Measurements from ENCODE around the gene C2CD2. TPM values are rescaled to one million over a fixed set of nuclear protein-coding genes. Genes with fewer than 3 reads are reported as not detected.

The C2CD2 gene
- total RNA-seq, 1 donor from 2014 or later = 23.8 TPM

GRCh38 chr21:41924368-41924754, 29.5 kb downstream of the C2CD2 start:
- TF ChIP-seq CTCF (IDR thresholded peaks at IDR 0.05) = no peak
- no peaks in the 10 kb centered on the region for H3K27me3 ChIP-seq (ENCODE audit: low read depth)
- DNase-seq = no peak
- no peaks in the 10 kb centered on the region for H3K36me3 ChIP-seq
- H3K9me3 ChIP-seq = no peaks in the 10 kb centered on the region
- ATAC-seq = no peak
- intact Hi-C loops (cut with DNase I) = no loop called here
- H3K4me1 ChIP-seq = peaks cover 55% of the 10 kb centered on the region
- H3K4me3 ChIP-seq = peak overlapping the region; percentile 8
- H3K27ac ChIP-seq = peak overlapping the region; percentile 77

- no peak for ATAC-seq
- DNase-seq = no peak
- H3K27ac ChIP-seq = peak overlapping the region; percentile 77
- no peak for TF ChIP-seq CTCF (IDR thresholded peaks at IDR 0.05)
- H3K36me3 ChIP-seq = no peaks in the 10 kb centered on the region
- peaks cover 50% of the 10 kb centered on the region for H3K4me1 ChIP-seq
- no peaks in the 10 kb centered on the region for H3K27me3 ChIP-seq (ENCODE audit: low read depth)
- H3K9me3 ChIP-seq = no peaks in the 10 kb centered on the region
- peak overlapping the region; percentile 8 for H3K4me3 ChIP-seq
- intact Hi-C loops (cut with DNase I) = no loop called here
These were observed 30.0 kb downstream of the C2CD2 start for GRCh38 chr21:41923631-41924367.

DNA sequence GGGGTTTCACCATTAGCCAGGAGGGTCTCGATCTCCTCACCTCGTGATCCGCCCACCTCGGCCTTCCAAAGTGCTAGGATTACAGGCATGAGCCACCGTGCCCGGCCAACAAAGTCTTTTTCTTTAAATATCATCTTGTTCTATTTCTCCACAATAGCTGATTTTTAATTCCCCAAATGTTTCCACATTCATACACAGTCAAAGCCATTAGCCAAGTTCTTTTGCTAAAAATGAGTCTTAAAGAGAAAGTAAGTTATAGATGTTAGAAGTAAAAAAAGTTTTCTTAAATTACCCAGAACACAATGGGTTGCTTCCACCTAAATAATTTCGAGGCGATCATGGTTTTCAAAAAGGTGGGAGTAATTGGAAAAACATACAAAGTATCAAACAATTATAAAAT, 30.6 kb downstream of the C2CD2 start:
- Histone ChIP-seq H3K4me1 (peaks cover 44% of the 10 kb centered on the region), H3K9me3 (no peaks in the 10 kb centered on the region), H3K36me3 (peaks cover 6% of the 10 kb centered on the region), H3K4me3 (no peak overlapping the region), H3K27ac (peak overlapping the region; percentile 77), H3K27me3 (ENCODE audit: low read depth) (no peaks in the 10 kb centered on the region)
- no peak for TF ChIP-seq CTCF (IDR thresholded peaks at IDR 0.05)
- DNase-seq (no peak), ATAC-seq (no peak)
- intact Hi-C loops (cut with DNase I) = no loop called here

DNA sequence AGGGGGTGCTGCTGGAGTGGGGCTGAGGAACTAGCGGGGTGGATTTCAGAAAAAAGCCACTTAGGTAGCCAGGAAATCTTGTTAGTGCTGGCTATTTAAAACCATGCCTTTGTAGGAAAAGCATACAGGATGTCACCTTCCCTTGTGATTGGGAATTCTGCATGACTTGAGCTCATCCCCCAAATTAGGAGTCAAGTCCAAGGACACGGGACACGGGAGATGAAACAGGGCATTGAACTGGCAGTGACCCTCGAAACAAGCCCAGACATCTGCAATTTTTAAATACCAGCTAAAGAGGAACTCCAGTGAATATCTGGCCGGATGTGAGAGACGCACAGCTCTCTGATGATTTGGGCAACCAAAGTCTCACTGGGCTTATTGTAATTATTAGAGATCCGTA, 32.8 kb downstream of the C2CD2 start:
- Histone ChIP-seq H3K4me3 (no peak overlapping the region), H3K27ac (no peak overlapping the region), H3K9me3 (no peaks in the 10 kb centered on the region), H3K27me3 (ENCODE audit: low read depth) (no peaks in the 10 kb centered on the region), H3K36me3 (peaks cover 24% of the 10 kb centered on the region), H3K4me1 (peaks cover 28% of the 10 kb centered on the region)
- intact Hi-C loops (cut with DNase I) = no loop called here
- ATAC-seq (no peak), DNase-seq (no peak)
- TF ChIP-seq CTCF (IDR thresholded peaks at IDR 0.05) = no peak

DNA sequence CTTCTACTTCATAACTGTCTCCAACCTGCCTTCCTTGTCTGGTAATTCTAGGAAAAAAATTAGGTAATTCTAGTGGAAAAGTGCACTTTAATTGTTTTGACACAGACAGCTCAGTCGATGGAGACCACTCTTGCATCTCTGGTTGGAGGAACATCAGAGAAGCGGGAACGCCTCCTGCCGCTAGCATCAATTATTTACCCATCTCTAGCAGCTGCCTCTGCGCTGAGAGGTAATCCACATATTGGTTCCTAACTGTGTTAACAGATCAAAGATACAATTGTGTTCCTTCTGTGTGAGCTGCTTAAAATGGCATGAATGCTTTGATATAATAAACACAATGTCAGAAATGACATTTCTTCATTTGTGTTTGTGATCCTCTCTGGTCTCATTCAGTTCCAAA, 33.3 kb downstream of the C2CD2 start:
- TF ChIP-seq CTCF (IDR thresholded peaks at IDR 0.05) = no peak
- intact Hi-C loops (cut with DNase I) = no loop called here
- Histone ChIP-seq H3K4me3 (no peak overlapping the region), H3K27me3 (ENCODE audit: low read depth) (no peaks in the 10 kb centered on the region), H3K4me1 (peaks cover 22% of the 10 kb centered on the region), H3K9me3 (no peaks in the 10 kb centered on the region), H3K27ac (no peak overlapping the region), H3K36me3 (peaks cover 30% of the 10 kb centered on the region)
- no peak for ATAC-seq
- DNase-seq = no peak
